Left ventricle myocardium inferior (tissue), 1 donor: ENCODE measurements around the gene MTF2. TPM values are rescaled to one million over a fixed set of nuclear protein-coding genes. Genes with fewer than 3 reads are reported as not detected.
"Not testable (repeated sequence)": the region's sequence is repeated elsewhere in the genome, so short reads cannot be mapped to it uniquely, and the experiment has no call there.

Source experiments
- DNase-seq: peaks from one replicate; pipeline ENCODE4 v3.0.0-alpha.2; 2020
- H3K27ac ChIP-seq: fragments of 200-600 bp; replicated peaks from 2 replicates; pipeline ENCODE4 v1.8.0; 2021
- H3K27me3 ChIP-seq: fragments of 200-600 bp; 2 replicates; pipeline ENCODE4 v1.8.0; 2021; ENCODE audit warnings: low read depth
- H3K36me3 ChIP-seq: fragments of 200-600 bp; 2 replicates; pipeline ENCODE4 v1.8.0; 2021
- H3K4me1 ChIP-seq: fragments of 200-600 bp; 2 replicates; pipeline ENCODE4 v1.8.0; 2021
- H3K4me3 ChIP-seq: fragments of 200-600 bp; 2 replicates; pipeline ENCODE4 v1.8.0; 2021; ENCODE audit warnings: mild to moderate bottlenecking, moderate library complexity
- H3K9me3 ChIP-seq: fragments of 200-600 bp; replicated peaks from 2 replicates; pipeline ENCODE4 v1.8.0; 2021
- CTCF ChIP-seq: fragments of 200-600 bp; IDR thresholded peaks from 2 replicates; pipeline ENCODE4 v1.8.0; 2021; ENCODE audit warnings: antibody characterized with exemption, mild to moderate bottlenecking, borderline replicate concordance
- intact Hi-C: fragments of 100-400 bp; cut with micrococcal nuclease; formaldehyde crosslinking; loops from one replicate; pipeline ENCODE4 v1.11.0; 2022
- total RNA-seq: library from RNA; stranded (reverse); fragmentation: NEBNext Ultra II Directional; extraction: Animal tissue kit (Norgen Biotek cat#: 25700); gene quantifications from one replicate; pipeline ENCODE4 v1.2.1, GENCODE V29; 2021
- donor health status: DM: no; HTN: yes; CAD: no; lungs with severe emphysema.

Gene MTF2
- total RNA-seq, 1 donor from 2014 or later: 5.6 TPM

GRCh38 chr1:93151474-93151873 lies 72.4 kb downstream of the MTF2 start:
- Histone ChIP-seq H3K4me3 (no peak overlapping the region), H3K27ac (no peak overlapping the region), H3K4me1 (peaks cover 17% of the 10 kb centered on the region), H3K36me3 (peaks cover 67% of the 10 kb centered on the region), H3K27me3 (no peaks in the 10 kb centered on the region), H3K9me3 (no peaks in the 10 kb centered on the region)
- intact Hi-C loops: no loop called here
- TF ChIP-seq CTCF: no peak
- DNase-seq: no peak

GRCh38 chr1:93152835-93153234 lies 73.8 kb downstream of the MTF2 start:
- no peak overlapping the region for H3K4me3 ChIP-seq
- TF ChIP-seq CTCF: no peak
- H3K27me3 ChIP-seq: no peaks in the 10 kb centered on the region
- peaks cover 11% of the 10 kb centered on the region for H3K4me1 ChIP-seq
- H3K27ac ChIP-seq: no peak overlapping the region
- peaks cover 78% of the 10 kb centered on the region for H3K36me3 ChIP-seq
- no peak for DNase-seq
- intact Hi-C loops: no loop called here
- no peaks in the 10 kb centered on the region for H3K9me3 ChIP-seq

DNA sequence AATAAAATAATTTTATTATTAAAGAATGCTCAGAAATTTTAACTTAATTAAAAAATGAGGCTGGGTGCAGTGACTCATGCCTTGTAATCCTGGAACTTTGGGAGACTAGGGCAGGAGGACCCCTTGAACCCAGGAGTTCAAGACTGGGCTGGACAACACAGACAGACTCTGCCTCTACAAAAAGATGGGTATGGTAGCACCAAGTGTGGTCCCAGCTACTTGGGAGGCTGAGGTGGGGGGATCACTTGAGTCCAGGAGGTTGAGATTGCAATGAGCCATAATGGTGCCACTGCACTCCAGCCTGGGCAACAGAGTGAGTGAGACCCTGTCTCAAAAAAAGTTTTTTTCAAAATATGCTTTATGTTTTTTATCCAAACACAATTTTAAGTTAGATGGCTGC lies 75.8 kb downstream of the MTF2 start:
- no peak for TF ChIP-seq CTCF
- Histone ChIP-seq H3K36me3 (peaks cover 85% of the 10 kb centered on the region), H3K27me3 (no peaks in the 10 kb centered on the region), H3K4me3 (no peak overlapping the region), H3K27ac (no peak overlapping the region), H3K9me3 (no peaks in the 10 kb centered on the region), H3K4me1 (peaks cover 7% of the 10 kb centered on the region)
- intact Hi-C loops: no loop called here
- no peak for DNase-seq

GRCh38 chr1:93155335-93155734 lies 76.3 kb downstream of the MTF2 start:
- DNase-seq: no peak
- Histone ChIP-seq H3K9me3 (no peaks in the 10 kb centered on the region), H3K27ac (no peak overlapping the region), H3K4me3 (no peak overlapping the region), H3K36me3 (peaks cover 84% of the 10 kb centered on the region), H3K4me1 (peaks cover 7% of the 10 kb centered on the region), H3K27me3 (no peaks in the 10 kb centered on the region)
- TF ChIP-seq CTCF: no peak
- intact Hi-C loops: no loop called here

- Histone ChIP-seq H3K9me3 (no peaks in the 10 kb centered on the region), H3K4me3 (no peak overlapping the region), H3K27me3 (no peaks in the 10 kb centered on the region), H3K27ac (no peak overlapping the region), H3K4me1 (peaks cover 26% of the 10 kb centered on the region), H3K36me3 (peaks cover 54% of the 10 kb centered on the region)
- intact Hi-C loops: no loop called here
- TF ChIP-seq CTCF: no peak
- no peak for DNase-seq
Measured at GRCh38 chr1:93159337-93159736, 80.3 kb downstream of the MTF2 start.

GRCh38 chr1:93163314-93163713 lies 84.2 kb downstream of the MTF2 start:
- Histone ChIP-seq H3K36me3 (peaks cover 35% of the 10 kb centered on the region), H3K4me1 (peaks cover 29% of the 10 kb centered on the region), H3K9me3 (peaks cover 23% of the 10 kb centered on the region)
- H3K4me3 ChIP-seq, intact Hi-C loops, DNase-seq, H3K27ac ChIP-seq, H3K27me3 ChIP-seq: not testable (repeated sequence)
